Stimulated activated CD8-positive, alpha-beta memory T cell treated with anti-CD3 and anti-CD28 coated beads, Interleukin-4, amount 100 ng/mL, for 24 hours (primary cell): ENCODE data around the gene DSTN.

Experiments used
- DNase-seq: peaks from one replicate; pipeline ENCODE4 v3.0.0-alpha.2; 2020; ENCODE audit warnings: low read depth

Gene DSTN

DNA sequence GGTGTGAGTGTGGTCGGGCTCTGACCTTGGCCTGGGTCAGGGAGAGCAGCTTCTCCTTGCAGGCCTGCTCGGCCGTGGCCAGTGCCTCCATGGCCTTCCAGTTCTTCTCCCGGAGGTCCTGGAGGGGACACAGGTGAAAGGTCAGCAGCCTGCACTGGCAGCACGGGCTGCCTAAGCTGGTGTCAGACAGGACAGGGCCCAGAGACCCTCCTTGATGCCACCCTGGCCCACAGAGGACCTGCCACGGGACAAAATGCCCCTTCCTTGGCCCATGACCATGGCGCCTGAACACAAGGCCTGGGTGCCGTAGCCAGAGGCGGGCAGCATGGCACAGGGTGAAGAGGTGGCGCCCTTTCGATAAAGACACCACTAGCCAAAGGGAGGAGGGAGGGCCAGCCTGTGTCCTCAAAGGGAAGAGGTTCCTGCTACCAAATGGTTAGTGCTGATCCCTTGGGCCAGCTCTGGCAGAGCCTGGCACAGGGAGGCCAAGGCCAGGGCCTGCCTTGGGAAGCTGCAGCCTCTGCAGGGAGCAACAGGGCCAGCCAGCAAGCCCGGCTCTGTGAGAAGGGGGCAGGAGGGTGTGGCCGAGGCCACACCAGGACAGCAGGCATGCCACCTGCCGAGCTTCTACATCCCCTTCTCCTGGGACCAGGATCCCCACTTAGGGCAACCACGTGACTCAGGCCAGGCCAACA lies 54.8 kb downstream of the DSTN start:
- DNase-seq = no peak

DNA sequence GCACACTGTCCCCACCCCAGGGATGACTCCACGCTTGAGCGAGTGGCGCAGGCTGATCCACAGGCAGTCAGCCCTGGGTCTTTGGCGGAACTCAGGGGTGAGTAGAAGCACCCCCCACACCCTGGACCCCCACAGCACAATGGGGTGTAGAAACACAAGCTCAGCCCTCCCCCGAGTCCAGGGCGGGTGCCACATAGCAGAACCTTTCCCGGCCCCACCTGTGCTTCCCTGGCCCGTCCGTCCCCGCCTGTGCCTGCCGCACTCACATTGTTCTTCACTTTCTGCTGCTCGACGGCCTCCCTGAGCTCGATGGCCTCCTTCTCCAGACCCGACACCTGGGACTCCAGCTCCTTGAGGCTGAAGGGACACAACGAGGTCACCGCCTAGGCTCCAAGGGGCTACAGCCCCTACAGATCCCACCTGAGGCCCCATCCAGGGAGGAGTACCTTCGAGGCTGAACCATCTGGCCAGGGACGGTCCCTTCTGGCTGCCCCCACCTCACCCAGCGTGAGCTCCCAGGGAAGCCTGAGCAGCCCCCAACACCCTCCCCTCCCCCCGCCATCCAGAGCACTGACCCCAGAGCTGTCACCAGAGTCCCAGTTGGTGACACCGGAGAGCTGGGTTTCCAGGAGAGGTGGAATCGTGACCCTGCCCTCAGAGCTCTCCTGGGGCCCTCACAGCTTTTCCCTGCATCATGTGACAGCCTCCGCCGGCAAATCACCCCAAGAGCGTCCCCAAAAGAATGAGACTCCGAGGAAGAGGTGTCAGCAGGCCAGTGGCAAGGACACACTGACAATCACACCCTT lies 55.6 kb downstream of the DSTN start:
- no peak for DNase-seq

GRCh38 chr20:17626217-17627007 lies 56.5 kb downstream of the DSTN start:
- DNase-seq = no peak

DNA sequence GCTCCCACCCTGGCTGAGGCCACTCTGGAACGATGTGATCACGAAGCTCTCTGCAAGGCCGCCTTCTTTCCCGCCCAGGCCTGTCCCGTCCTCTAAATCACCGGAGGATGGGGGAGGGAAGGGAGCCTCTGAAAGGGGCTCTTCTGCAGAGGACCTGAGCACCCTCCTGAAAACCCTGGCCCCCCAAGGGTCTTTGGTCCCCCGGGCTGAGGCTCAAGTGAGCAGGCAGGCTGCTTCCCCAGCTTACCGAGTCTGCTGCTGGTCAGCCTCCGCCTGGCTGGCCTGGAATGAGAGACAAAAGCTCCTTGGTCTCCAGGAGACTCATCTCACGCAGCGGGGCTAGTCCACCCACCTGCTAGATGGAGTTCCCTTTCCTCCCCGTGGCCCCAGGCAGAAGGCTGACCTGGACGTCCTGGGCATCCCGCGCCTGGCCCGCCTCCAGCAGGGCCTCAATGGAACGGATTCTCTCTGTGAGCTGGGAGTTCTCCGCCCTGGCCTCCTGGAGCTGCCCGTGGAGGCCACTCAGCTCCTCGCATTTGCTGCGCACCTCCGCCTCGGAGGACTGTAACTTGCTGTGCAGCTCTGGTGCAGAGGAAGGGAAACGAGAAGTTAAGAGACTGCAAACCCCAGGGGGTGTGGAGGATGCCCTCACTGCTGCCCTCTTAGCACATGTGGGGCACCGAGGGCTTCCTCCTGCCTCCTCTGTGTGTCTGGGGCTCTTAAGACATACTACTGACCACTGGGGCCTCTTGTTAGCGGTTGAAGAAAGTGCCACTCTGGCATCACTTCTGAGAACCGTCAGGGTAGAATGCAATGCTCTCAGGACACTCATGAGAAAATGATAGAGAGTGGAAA lies 57.5 kb downstream of the DSTN start:
- DNase-seq = no peak

DNA sequence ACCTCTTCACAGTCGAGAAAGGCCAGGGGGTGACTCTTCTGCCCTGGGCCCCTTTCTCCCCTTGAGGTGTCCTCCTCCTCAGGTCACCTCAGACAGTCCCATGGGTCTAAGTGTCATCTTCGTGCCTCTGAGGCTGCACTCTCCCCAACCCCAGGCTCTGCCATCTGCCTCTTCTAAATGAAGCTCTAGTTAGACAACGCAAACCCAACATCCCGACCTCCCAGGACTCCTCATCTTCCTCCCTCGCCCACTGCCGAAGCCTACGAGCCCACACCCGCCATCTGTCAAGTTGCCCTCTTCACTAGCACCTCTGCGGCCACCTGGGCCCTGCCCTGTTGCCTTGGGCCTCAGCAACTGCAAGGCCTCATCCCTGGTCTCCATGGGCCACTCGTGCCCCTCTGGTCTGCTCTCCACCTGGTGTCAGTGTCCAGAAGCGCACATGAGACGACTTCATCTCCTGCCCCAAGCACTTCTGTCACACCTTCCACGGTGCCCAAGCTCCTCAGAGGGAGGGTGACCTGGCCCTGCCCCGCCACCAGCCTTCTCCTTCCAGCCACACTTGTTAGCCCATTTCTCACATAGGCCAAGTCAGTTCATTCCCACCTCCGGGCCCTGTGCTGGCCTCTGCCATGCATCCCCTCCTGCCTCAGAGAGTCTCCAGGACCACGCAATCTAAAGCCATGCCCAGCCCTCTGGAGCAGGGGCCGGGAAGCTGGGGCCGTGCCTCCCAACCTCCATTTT lies 58.4 kb downstream of the DSTN start:
- no peak for DNase-seq

DNA sequence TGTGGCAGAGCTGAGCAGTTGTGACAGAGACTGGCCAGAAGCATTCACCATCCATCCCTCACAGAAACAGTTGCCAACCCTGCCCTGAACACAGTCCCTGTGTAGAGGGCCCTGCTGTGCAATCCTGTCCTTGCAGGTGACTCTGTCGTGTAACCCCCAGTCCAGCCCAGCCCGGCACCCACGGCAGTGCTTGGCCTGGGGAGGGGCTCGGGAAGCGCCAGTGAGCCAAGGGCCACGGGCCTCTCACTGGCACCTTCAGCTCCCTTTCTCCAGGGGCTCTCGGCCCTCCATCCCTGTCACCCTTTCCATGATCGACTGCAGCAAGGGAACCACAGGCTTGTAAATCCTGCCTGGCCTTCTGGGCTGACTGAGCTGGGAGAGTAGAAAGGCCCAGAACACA lies 59.1 kb downstream of the DSTN start:
- DNase-seq = no peak

- DNase-seq = no peak
Measured at GRCh38 chr20:17629678-17630089, 59.8 kb downstream of the DSTN start.

GRCh38 chr20:17630151-17630805 lies 60.4 kb downstream of the DSTN start:
- no peak for DNase-seq

DNA sequence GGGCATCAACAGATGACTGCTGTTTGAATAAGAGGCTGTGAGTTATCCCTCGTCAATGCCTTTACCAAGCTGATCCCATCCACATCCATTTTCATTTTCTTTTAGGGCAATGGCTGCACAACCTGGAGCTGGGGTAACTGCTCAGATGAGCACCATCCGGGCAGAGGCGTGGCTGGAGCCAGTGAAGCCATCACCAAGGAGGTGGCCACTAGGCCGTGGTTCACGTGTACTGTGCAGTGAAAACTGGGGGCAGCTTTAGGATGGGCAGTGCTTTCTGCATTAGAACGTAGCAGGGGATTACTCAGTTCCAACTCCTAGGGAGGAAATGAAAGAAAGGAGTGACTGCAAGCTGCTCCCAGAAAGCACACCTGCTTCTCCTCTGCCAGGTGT lies 60.9 kb downstream of the DSTN start:
- DNase-seq = no peak

DNA sequence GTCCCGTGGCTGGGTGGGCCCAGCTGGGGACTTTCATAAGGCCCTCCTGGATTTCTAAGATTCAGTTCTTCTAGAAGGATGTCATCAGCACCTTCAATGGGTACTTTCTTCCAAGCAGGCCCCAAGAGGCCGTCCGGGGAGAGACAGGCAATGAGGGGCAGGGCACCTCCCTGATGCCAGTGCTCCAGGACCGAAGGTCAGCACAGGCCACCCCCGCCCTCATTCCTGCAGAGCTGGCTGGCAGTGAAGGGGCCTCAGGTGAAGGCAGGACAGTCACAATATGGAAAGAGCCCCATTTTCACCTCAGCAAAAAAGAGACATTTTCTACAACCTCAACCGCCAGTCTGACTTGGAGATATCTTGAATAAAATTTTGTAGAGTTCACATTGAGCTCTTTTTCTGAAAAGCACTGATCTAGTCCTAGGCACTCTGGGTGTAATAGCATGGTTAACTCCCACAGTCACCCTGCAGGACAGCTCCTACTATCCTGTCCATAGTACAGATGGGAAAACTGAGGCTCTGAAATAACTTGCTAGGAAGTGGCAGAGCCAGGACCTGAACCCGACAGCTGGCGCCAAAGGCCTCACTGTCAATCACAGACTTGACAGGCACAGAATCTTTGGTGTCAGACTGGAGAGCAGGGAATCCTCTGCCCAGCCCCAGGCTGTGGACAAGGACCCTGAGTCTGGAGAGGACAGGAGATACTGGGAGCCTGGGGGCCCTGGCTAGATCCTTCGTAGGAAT lies 61.9 kb downstream of the DSTN start:
- no peak for DNase-seq

GRCh38 chr20:17633221-17633849 lies 63.5 kb downstream of the DSTN start:
- no peak for DNase-seq

DNA sequence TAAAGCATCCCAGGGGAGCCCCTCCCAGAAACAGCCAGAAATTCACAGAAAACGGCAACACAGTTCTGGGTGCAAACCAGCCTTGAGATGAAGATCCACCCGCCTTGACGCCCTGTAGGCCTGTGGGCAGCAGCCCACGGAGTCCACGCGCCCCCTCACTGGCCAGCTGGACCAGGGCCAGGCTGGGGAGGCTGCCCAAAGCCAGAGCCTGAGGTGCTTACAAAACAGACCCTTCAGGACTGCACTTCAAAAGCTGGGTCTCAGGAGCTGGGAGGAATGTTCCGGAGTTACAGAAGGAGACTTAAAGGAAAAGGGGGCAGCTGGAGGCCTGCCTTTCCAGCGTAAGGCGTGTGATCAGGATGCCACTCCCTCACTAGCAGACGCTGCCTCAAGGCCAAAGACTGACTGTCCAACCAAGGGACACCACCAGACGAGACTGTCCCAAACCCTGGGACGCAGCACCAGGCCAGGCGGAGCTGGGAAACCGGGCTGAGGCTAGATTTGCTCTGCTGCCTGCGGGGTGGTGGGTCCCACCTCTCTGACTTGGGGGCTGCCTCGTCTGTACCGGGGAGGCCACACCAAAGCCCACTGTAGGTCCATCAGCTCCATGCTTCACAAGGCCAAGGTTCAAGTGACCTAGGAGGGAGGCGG lies 64.1 kb downstream of the DSTN start:
- no peak for DNase-seq

GRCh38 chr20:17634661-17635331 lies 64.9 kb downstream of the DSTN start:
- DNase-seq = no peak

DNA sequence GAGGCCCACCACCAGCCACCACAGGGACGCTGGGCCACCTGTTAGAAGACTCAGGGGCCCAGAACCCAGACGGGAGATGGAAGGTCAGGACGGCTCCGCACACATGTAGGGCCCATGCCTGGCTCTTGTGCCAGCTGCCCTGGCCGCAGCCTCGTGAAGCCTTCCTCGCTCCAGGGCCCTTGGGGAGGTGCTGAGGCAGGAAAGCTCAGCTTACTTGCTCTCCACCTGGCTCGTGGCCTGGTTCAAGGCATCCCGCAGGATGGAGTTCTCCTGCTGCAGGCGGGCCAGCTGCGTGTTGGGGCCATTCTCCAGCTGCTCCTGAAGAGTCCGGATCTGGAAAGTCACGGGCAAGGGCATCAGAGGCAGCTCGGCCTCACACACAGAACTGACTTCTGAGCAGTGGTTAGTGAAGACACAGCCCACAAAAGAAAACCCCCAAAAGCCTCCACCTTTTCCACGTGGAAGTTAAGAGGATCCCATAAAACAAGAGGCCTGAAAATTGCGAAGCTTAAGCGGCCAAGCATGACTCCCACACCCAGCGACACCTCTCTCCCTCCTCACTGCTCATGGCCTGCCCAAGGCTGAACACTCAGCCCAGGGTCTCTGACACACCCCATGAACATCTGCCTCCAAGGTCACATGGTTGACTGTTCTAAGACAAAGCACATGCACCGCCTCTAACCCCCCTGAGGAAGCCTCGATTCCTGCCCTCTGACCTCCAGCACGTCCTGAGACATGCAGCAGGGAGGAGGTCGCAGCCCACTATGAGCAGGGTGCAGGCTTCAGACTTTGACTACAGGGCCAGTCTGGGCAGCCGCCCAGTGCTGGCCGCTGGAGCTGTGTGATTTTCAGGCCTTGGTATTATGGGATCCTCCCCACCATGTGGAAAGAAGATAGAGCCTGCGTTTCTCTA lies 65.7 kb downstream of the DSTN start:
- no peak for DNase-seq

DNA sequence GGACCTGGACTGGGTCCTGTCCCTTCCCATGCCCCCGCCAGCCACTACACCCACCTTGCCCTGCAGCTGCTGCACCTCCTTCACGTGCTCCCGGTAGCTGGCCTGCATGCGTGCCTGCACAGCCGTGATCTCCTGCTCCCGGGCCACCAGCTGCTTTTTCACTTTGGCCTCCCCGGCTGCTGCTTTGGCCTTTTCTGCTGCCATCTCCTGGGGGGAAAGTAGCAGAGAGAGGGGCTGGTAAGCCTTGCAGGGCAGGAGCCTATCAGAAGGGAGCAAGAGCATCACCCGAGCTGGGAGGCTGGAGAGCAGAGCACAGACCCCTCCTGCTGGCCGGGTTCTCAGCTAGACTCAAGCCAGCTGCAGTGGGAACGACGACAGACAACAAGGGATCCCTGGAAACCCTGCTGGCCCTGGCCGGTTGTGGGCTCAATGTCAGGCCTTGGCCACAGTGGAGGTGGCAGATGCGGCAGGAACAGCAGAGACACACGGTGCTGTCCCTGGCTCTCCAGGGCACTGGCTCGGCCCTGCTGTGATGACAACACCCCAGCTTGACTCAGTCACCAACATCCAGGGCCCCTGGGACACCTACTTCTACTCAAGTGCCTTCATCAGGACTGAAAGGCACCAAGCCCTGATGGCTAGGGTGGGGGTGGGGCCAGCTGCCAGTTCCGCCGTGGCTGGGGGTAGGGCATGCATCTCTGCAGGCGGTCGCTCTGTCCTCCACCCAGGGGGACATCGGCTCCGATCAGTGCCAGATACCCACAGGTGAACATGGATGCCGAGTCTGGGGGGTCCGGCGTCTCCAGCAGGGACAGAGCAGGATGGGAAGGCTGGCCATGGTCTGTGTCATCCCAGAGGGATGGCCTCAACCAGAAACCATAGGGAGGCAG lies 66.9 kb downstream of the DSTN start:
- no peak for DNase-seq

DNA sequence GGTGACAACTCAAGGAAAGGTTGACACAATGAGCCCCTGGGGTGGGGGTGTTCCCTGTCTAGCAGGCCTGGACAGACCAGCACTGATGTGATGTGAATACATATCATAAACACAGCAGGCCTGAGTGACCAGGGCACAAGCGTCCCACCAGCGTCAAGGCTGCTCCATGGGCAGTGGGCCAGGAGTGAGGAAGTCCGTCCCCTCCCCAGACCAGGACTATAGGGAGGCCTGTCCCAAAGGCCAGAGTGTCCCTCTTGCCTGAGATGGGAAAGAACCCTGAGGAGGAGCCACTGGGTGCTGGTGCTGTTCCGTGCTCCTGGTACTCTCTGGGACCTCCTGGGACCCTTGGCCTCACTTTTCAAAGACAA lies 67.5 kb downstream of the DSTN start:
- DNase-seq = no peak
